Measurements from ENCODE around the gene CARD9. TPM values are rescaled to one million over a fixed set of nuclear protein-coding genes. Genes with fewer than 3 reads are reported as not detected.

The CARD9 gene
- total RNA-seq, 6 experiments from 2014 or later: 0.48 to 1.6 (median 1.1) TPM

DNA sequence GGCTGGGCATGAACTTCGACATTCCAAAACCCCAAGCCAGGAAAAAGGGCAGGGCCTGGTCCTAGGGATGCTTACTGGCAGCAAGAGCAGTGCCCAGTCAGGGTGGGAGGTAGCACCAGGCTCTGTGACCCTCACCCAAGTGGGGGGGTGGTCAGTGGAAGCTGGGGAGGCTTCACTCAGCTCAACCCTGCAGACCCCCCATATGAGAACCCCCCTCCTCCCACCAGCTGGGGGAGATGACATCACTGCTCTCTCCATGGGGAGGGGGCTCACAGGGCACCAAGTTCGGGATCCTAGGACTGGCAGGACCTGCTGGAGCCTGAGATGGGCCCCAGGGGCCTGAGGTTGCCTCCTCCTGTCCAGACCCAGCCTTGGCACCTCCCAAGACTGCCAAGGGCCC lies 14.6 kb downstream of the CARD9 start:
- Histone ChIP-seq H3K27ac (no peak overlapping the region), H3K9me3 (no peaks in the 10 kb centered on the region), H3K4me3 (no peak overlapping the region), H3K4me1 (peaks cover 0 to 3% (median 2%) of the 10 kb centered on the region in 4 donors), H3K27me3 (no peaks in the 10 kb centered on the region), H3K36me3 (no peaks in the 10 kb centered on the region)
- no CpG with 5 or more reads among the region's 2 CpGs for WGBS (ENCODE audit: insufficient coverage, low coverage, low lambda C conversion rate, missing lambda C conversion rate)
- DNase-seq (no peak), ATAC-seq (no peak)
- intact Hi-C loops (cut with DNase I): no loop called here
- TF ChIP-seq POLR2A (IDR thresholded peaks at IDR 0.05): no peak
- TF ChIP-seq, protein P1, sequence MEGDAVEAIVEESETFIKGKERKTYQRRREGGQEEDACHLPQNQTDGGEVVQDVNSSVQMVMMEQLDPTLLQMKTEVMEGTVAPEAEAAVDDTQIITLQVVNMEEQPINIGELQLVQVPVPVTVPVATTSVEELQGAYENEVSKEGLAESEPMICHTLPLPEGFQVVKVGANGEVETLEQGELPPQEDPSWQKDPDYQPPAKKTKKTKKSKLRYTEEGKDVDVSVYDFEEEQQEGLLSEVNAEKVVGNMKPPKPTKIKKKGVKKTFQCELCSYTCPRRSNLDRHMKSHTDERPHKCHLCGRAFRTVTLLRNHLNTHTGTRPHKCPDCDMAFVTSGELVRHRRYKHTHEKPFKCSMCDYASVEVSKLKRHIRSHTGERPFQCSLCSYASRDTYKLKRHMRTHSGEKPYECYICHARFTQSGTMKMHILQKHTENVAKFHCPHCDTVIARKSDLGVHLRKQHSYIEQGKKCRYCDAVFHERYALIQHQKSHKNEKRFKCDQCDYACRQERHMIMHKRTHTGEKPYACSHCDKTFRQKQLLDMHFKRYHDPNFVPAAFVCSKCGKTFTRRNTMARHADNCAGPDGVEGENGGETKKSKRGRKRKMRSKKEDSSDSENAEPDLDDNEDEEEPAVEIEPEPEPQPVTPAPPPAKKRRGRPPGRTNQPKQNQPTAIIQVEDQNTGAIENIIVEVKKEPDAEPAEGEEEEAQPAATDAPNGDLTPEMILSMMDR (IDR thresholded peaks at IDR 0.05): no peak

- no peak for TF ChIP-seq POLR2A (IDR thresholded peaks at IDR 0.05)
- TF ChIP-seq, protein P1 (IDR thresholded peaks at IDR 0.05): no peak
- no peaks in the 10 kb centered on the region for H3K9me3 ChIP-seq
- 92% methylated on average over 4 of the region's 29 CpGs for WGBS (ENCODE audit: insufficient coverage, low coverage, low lambda C conversion rate, missing lambda C conversion rate)
- no peak for ATAC-seq
- DNase-seq: no peak
- H3K27me3 ChIP-seq: no peaks in the 10 kb centered on the region
- intact Hi-C loops (cut with DNase I): no loop called here
- no peaks in the 10 kb centered on the region for H3K4me1 ChIP-seq
- H3K4me3 ChIP-seq: no peak overlapping the region
- no peaks in the 10 kb centered on the region for H3K36me3 ChIP-seq
- H3K27ac ChIP-seq: no peak overlapping the region
Observed at GRCh38 chr9:136358016-136358415, 15.5 kb downstream of the CARD9 start.

DNA sequence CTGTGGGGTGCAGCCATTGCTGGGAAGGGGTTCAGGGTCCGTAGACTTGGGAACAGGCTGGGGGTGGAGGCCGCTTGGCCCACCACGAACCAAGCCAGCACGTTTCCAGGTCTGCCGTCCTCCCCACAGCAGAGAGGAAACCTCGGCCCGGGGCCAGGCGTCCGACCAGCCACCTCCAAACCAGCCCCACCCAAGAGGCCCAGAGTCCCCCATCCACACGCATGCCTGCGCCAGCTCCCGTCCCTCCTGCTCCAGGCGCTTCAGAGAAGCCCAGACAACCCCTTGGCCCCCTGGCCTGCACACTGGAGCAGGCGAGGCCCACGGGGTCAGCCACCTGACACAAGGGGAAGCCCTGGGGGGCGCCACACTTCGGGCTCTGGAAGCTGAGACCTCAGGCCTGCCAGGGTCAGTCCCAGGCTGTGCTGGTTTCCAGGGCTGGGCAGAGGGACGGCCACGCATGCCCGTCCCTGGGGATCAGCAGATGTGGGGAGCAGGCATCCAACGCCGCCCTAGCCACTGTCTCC lies 16.2 kb downstream of the CARD9 start:
- TF ChIP-seq POLR2A (IDR thresholded peaks at IDR 0.05): no peak
- TF ChIP-seq, protein P1 (IDR thresholded peaks at IDR 0.05): no peak
- Histone ChIP-seq H3K27ac (no peak overlapping the region), H3K9me3 (no peaks in the 10 kb centered on the region), H3K4me3 (no peak overlapping the region), H3K27me3 (no peaks in the 10 kb centered on the region), H3K36me3 (no peaks in the 10 kb centered on the region), H3K4me1 (no peaks in the 10 kb centered on the region)
- 80% methylated on average over 2 of the region's 22 CpGs for WGBS (ENCODE audit: insufficient coverage, low coverage, low lambda C conversion rate, missing lambda C conversion rate)
- ATAC-seq (no peak), DNase-seq (no peak)
- intact Hi-C loops (cut with DNase I): no loop called here

DNA sequence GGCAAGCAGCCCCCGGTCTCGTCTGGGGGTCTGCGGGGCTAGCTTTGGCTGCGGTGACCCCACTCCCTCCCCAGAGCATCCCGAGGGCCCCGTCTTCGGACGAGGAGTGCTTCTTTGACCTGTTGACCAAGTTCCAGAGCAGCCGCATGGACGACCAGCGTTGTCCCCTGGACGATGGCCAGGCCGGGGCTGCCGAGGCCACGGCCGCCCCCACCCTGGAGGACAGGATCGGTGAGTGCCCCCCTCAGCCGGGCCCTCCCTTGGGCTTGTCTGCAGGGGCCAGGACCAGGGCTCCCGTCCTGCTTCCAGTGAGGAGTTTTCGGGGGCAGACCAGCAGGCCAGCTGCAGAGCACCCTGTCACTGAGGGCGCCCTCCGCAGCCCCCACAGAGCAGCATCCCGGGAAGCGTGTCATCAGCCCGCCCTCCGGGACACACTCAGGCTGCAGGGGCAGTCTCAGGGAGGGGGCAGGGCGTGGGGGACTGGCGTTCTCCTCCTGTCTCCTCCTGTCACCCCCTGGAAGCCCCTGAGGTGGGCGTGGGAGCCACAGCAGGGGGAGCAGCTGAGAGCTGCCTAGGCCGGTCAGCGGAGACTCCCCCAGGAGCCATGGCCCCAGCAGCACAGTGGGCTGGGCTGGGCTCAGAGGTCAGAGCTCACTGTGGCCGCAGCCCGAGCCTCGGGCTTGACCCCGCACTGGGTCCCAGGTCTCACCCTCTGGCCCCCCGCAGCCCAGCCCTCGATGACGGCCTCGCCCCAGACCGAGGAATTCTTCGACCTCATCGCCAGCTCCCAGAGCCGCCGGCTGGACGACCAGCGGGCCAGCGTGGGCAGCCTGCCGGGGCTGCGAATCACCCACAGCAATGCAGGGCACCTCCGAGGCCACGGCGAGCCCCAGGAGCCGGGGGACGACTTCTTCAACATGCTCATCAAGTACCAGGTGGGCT lies 17.6 kb downstream of the CARD9 start:
- Histone ChIP-seq H3K27me3 (no peaks in the 10 kb centered on the region), H3K27ac (no peak overlapping the region), H3K9me3 (no peaks in the 10 kb centered on the region), H3K36me3 (no peaks in the 10 kb centered on the region), H3K4me1 (no peaks in the 10 kb centered on the region), H3K4me3 (no peak overlapping the region)
- intact Hi-C loops (cut with DNase I): no loop called here
- 59% methylated on average over 4 of the region's 54 CpGs for WGBS (ENCODE audit: insufficient coverage, low coverage, low lambda C conversion rate, missing lambda C conversion rate)
- DNase-seq (no peak), ATAC-seq (no peak)
- TF ChIP-seq, protein P1 (IDR thresholded peaks at IDR 0.05): no peak
- no peak for TF ChIP-seq POLR2A (IDR thresholded peaks at IDR 0.05)
